Keratinocyte (primary cell): ENCODE data around the gene DRC1. TPM values are rescaled to one million over a fixed set of nuclear protein-coding genes. Genes with fewer than 3 reads are reported as not detected.
A peak's percentile ranks its signal among the peaks of the same experiment; 100 is the strongest.

Experiments used
- DNase-seq: peaks from one replicate; pipeline ENCODE4 v3.0.0-alpha.2; 2011; ENCODE audit warnings: low read depth, missing footprints, low spot score
- FAIRE-seq: peaks from 2 replicates; lab custom pipeline; 2011; peaks lifted over from hg19 to GRCh38; lab: Jason Lieb, UNC
- H2AFZ ChIP-seq: 2 replicates; pipeline ENCODE4 v1.6.0; 2012; ENCODE audit warnings: low read length, control low read depth, inconsistent platforms; ENCODE audit not compliant: control insufficient read depth
- H3K27ac ChIP-seq: 2 replicates; pipeline ENCODE4 v1.5.1; 2011; ENCODE audit warnings: low read length; ENCODE audit not compliant: control insufficient read depth, insufficient read depth
- H3K27me3 ChIP-seq: 3 replicates; pipeline ENCODE4 v1.6.0; 2011; ENCODE audit warnings: low read length; ENCODE audit not compliant: control insufficient read depth, insufficient read depth; ENCODE audit errors: extremely low read depth
- H3K36me3 ChIP-seq, 2 experiments: 2 replicates in 1 of 2; 3 replicates in 1 of 2; pipeline ENCODE4 v1.5.1; 2011; ENCODE audit warnings: low read length in 2 of 2, mild to moderate bottlenecking in 1 of 2; ENCODE audit not compliant: control insufficient read depth in 2 of 2, insufficient read depth in 2 of 2; ENCODE audit errors: extremely low read depth in 1 of 2
- H3K4me1 ChIP-seq: 3 replicates; pipeline ENCODE4 v1.5.1; 2011; ENCODE audit warnings: low read length; ENCODE audit not compliant: control insufficient read depth, insufficient read depth; ENCODE audit errors: extremely low read depth
- H3K4me2 ChIP-seq: 3 replicates; pipeline ENCODE4 v1.6.0; 2011; ENCODE audit warnings: low read depth, low read length; ENCODE audit not compliant: control insufficient read depth, insufficient read depth; ENCODE audit errors: extremely low read depth
- H3K4me3 ChIP-seq, 3 experiments: fragments of 200-600 bp in 1 of 3; sonication (generic) in 1 of 3; 2 replicates in 2 of 3; 3 replicates in 1 of 3; pipeline ENCODE4 v1.5.1; 2011 to 2016; ENCODE audit warnings: low read length in 3 of 3, mild to moderate bottlenecking in 3 of 3, control low read depth in 2 of 3, inconsistent platforms in 1 of 3, low read depth in 1 of 3, mixed read lengths in 1 of 3, mixed run types in 1 of 3, moderate library complexity in 1 of 3; ENCODE audit not compliant: control insufficient read depth in 2 of 3, insufficient read depth in 2 of 3; ENCODE audit errors: extremely low read depth in 1 of 3
- H3K79me2 ChIP-seq: 2 replicates; pipeline ENCODE4 v1.6.0; 2012; ENCODE audit warnings: low read length; ENCODE audit not compliant: control insufficient read depth, insufficient read depth
- H3K9ac ChIP-seq: 3 replicates; pipeline ENCODE4 v1.6.0; 2011; ENCODE audit warnings: low read length; ENCODE audit not compliant: control insufficient read depth, insufficient read depth; ENCODE audit errors: extremely low read depth
- H3K9me1 ChIP-seq: 3 replicates; pipeline ENCODE4 v1.6.0; 2011; ENCODE audit warnings: low read length; ENCODE audit not compliant: control insufficient read depth, insufficient read depth; ENCODE audit errors: extremely low read depth
- H3K9me3 ChIP-seq: 2 replicates; pipeline ENCODE4 v1.5.1; 2012; ENCODE audit warnings: low read depth, low read length; ENCODE audit not compliant: control insufficient read depth
- H4K20me1 ChIP-seq: 3 replicates; pipeline ENCODE4 v1.6.0; 2011; ENCODE audit warnings: low read length; ENCODE audit not compliant: control insufficient read depth, insufficient read depth; ENCODE audit errors: extremely low read depth
- CTCF ChIP-seq, 3 experiments: IDR thresholded peaks in 1 of 3; conservative IDR thresholded peaks in 1 of 3; optimal IDR thresholded peaks in 1 of 3; 2 replicates in 2 of 3; 3 replicates in 1 of 3; pipeline versions ENCODE3 to v1.5.1; 2011; ENCODE audit warnings: low read length in 3 of 3, mild to moderate bottlenecking in 3 of 3, moderate library complexity in 2 of 3, control low read depth in 1 of 3, inconsistent platforms in 1 of 3; ENCODE audit not compliant: insufficient read depth in 2 of 3; ENCODE audit errors: extremely low read depth in 1 of 3
- EZH2 ChIP-seq: IDR thresholded peaks from one replicate; pipeline ENCODE4 v1.6.1; 2012; ENCODE audit warnings: inconsistent platforms, mild to moderate bottlenecking, low read length, moderate library complexity
- dilution Hi-C: fragments of 300-500 bp; cut with MboI; formaldehyde crosslinking; loops from one replicate; pipeline ENCODE4 v1.7.0; 2020; ENCODE audit warnings: low sequenced_read_pairs; ENCODE audit not compliant: extremely low pct_ligation_motif_present
- polyA plus RNA-seq, 5 experiments: library from polyadenylated mRNA; depleted of rRNA in 3 of 5; stranded (reverse) in 3 of 5; stranded (forward) in 1 of 5; unstranded in 1 of 5; fragments of >200 nt; gene quantifications; 1 replicate in 1 of 5; 2 replicates in 3 of 5; 3 replicates in 1 of 5; pipeline versions ENCODE4 v1.2.1 to v1.2.3, GENCODE V29; 2011 to 2012; ENCODE audit warnings: missing spikeins in 2 of 5, low read depth in 1 of 5, low replicate concordance in 1 of 5

DRC1 gene
- polyA plus RNA-seq, 1 donor (not counting 4 experiments of a cell fraction or from before 2014, with no cell fraction given), result not detected

- H3K79me2 ChIP-seq, result peaks cover 58% of the 10 kb centered on the region
- peaks cover 0 to 5% of the 10 kb centered on the region in 2 experiments for H3K36me3 ChIP-seq
- no peak overlapping the region for H2AFZ ChIP-seq
- peak; percentile 77 for FAIRE-seq
- dilution Hi-C loops, result no loop called here
- DNase-seq, result no peak
- H3K4me2 ChIP-seq, result peak overlapping the region; percentile 45
- no peaks in the 10 kb centered on the region for H3K9me1 ChIP-seq
- H3K27ac ChIP-seq, result peak overlapping the region; percentile 11
- TF ChIP-seq EZH2 (no peak), CTCF (optimal IDR thresholded peaks at IDR 0.05 in 1 of 3, IDR thresholded peaks at IDR 0.05 in 1 of 3, conservative IDR thresholded peaks at IDR 0.05 in 1 of 3; ENCODE audit: extremely low read depth in 1 of 3, insufficient read depth in 2 of 3, low read length in 3 of 3) (no peak)
- H3K4me1 ChIP-seq, result peaks cover 19% of the 10 kb centered on the region
- H3K9ac ChIP-seq, result no peak overlapping the region
- peaks cover 10% of the 10 kb centered on the region for H4K20me1 ChIP-seq
- no peaks in the 10 kb centered on the region for H3K27me3 ChIP-seq
- no peak overlapping the region for H3K4me3 ChIP-seq
- no peaks in the 10 kb centered on the region for H3K9me3 ChIP-seq
Observed at GRCh38 chr2:26363323-26363722, 38.4 kb upstream of the DRC1 start.

GRCh38 chr2:26363958-26364357 lies 37.8 kb upstream of the DRC1 start:
- Histone ChIP-seq H3K4me1 (peaks cover 16% of the 10 kb centered on the region), H3K36me3 (peaks cover 0 to 5% of the 10 kb centered on the region in 2 experiments), H3K4me2 (no peak overlapping the region), H3K9ac (no peak overlapping the region), H3K79me2 (peaks cover 52% of the 10 kb centered on the region), H3K27ac (peak overlapping the region; percentile 11), H3K9me3 (no peaks in the 10 kb centered on the region), H3K9me1 (no peaks in the 10 kb centered on the region), H3K27me3 (no peaks in the 10 kb centered on the region), H2AFZ (no peak overlapping the region), H3K4me3 (no peak overlapping the region), H4K20me1 (peaks cover 10% of the 10 kb centered on the region)
- DNase-seq (no peak), FAIRE-seq (no peak)
- dilution Hi-C loops, result no loop called here
- TF ChIP-seq EZH2 (no peak), CTCF (optimal IDR thresholded peaks at IDR 0.05 in 1 of 3, IDR thresholded peaks at IDR 0.05 in 1 of 3, conservative IDR thresholded peaks at IDR 0.05 in 1 of 3; ENCODE audit: extremely low read depth in 1 of 3, insufficient read depth in 2 of 3, low read length in 3 of 3) (no peak)
